Measurements from ENCODE around the gene ZCCHC8.
"Not testable (repeated sequence)": the region's sequence is repeated elsewhere in the genome, so short reads cannot be mapped to it uniquely, and the experiment has no call there.

The ZCCHC8 gene

DNA sequence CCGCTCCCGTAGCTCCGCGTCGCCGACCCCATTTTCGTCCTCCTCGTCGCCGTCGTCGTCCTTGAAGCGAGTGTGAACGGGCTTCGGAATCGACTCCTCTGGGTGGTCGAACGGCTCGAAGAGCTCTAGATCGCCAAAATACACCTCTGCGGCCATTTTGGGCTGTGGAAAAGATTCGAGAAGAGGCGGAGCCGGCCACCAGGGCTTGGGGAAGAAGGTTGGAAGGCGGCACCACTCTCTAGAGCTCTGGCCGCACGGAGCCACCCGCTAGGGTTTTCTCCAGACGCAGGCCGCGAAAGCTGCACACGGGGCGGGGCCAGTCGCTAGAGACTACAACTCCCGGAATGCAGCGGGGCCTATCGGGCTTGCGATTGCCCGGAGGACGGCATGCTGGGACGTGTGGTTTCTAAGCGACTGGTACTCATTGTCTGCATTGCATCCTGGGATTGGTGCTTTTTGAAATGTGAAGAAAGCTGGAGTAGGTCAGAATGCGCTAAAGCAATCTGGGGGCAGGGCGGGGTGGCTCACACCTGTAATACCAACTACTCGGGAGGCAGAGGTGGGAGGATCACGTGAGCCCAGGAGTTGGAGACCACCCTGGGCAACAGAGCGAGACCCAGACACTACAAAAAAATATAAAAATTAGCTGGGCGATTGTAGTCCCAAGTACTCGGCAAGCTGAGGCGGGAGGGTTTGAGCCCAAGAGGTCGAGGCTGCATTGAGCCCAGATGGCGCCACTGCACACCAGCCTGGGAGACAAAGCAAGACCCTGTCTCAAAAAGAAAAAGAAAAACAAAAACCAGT is at the start of gene ZCCHC8:
Gene ZCCHC8, minus strand, starts transcription at position 248 of the 804 bp plus-strand sequence. Its CDS starts 92 bp downstream, at position 156.
- DNase-seq (ENCODE audit: low read depth) = peak; percentile 89

DNA sequence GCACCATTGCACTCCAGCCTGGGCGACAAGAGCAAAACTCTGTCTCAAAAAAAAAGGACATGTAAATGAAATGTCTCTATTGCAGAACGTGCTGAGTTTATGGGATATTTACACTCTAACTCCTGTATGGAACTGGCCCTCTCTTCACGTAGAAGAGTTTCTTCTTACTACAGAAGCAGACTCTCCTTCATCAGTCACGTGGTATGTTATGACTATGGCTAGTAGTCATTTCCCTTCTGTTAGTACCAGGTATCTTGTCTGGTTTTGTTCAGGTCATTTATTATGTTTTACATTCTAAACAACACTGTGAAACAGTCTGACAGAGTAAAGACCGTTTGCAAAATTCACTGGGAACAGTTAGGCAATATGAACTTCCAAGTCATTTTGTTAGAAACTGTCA is 46.6 kb upstream of the ZCCHC8 start:
- no peak for DNase-seq (ENCODE audit: low read depth)

- DNase-seq (ENCODE audit: low read depth) = no peak
These were observed 45.1 kb upstream of the ZCCHC8 start for GRCh38 chr12:122545855-122546254.

DNA sequence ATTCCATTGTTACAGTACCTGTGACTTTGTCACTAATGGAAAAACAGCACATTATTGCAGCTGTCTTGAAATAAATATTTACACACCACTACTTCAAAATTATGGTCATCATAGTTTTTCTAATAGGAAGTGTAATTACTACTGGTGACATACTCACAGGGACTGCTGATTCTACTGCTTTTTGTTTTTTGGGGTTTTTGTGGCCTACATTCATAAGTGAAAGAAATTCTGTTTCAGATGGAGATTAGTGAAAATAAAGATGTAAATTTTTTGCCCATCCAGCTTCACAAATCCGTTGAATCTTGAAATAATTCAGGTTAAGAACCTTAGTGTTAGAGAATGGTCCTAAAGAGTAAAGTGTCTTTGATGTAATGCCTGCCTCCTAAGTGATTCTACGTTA is 43.8 kb upstream of the ZCCHC8 start:
- no peak for DNase-seq (ENCODE audit: low read depth)

DNA sequence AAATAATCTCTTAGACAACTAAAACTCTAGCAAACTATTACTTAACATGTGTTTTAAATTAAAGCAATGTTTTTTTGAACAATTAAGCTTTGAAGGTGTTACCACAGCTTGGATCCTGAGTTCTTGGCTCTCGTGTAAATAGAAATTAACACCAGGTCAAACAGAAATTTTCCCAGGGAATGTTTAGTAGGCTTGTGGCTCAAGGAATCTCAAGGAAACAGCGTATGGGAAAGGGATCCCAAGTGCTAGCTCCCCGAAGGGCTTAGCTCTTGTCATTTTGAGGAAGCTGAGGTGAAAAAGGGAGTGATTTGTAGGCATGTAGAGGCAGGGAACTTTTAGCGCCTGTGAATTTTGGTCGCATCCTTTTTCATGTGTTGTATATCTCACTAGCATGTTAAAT is 37.8 kb upstream of the ZCCHC8 start:
- no peak for DNase-seq (ENCODE audit: low read depth)

DNA sequence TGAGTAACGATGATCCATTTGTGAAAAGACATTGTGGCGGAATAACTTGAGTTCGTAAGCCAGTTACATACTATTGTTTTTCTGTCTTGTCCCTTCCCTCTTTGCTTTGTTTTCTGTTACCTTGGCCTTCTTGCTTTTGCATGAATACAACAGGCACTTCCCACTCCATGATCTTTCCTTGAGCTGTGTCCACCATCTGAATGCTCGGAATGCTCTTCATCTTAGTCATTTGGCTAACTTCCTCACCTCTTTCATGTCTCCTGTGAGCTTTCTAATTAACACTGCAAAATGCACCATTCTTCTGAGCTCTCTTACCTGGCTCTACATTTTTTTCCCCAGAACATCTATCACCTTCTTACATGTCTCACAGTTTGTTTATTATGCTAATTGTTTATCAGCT is 36.3 kb upstream of the ZCCHC8 start:
- no peak for DNase-seq (ENCODE audit: low read depth)

GRCh38 chr12:122533856-122534255 is 33.1 kb upstream of the ZCCHC8 start:
- no peak for DNase-seq (ENCODE audit: low read depth)

DNA sequence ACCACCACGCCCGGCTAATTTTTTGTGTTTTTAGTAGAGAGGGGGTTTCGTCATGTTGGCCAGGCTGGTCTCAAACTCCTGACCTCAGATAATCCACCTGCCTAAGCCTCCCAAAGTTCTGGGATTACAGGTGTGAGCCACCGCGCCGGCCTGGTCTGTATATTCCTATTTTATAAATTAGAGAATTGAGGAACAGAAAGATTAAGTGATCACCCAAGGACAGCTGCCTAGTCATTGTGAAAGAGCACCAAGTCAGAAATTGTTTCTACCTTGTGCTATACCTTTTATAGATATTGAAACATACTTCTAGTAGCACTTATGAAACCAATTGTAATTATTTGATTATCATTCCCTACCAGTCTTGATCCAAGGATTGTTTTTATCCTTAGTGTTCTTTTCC is 28.3 kb upstream of the ZCCHC8 start:
- DNase-seq (ENCODE audit: low read depth) = no peak

GRCh38 chr12:122528582-122528981 is 27.9 kb upstream of the ZCCHC8 start:
- no peak for DNase-seq (ENCODE audit: low read depth)

GRCh38 chr12:122527478-122527944 is 26.8 kb upstream of the ZCCHC8 start:
- DNase-seq (ENCODE audit: low read depth) = no peak

DNA sequence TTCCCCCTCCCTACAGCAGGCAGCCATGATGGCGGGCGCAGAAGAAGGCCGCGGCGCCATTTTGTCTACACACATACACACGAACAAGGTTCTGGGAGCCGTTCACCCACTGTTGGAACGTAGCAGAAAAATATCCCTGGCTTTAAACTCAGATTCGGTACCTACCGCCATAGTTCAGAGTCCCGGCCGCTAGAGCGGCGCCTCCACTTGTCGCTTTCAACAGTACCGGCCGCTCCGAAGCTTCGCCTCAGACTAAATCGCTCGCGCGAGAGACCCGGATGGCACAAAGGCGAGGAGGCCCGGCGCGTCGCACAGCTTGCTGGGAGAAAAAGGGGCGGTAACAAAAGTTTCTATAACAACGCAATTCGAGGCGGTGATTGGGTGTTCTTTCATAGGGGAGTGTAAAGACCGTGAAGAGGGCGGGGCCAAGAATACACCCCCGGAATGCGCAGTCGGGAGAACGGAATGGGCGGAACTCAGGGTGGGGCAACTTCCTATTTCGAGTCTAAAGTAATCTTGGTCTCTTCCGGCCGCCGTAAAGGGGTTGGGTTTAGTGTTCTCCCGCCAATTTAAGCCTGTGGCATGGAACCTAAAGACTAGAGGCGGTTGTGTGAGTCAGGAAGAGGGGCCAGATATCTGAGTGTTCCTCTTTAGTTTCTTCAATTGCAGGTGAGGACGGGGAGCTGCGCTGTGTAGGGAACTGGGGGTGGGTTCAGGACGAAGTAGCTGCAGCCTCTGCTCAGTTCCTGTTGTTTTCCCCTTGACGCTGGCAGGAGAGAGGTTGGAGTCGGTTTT is 26.1 kb upstream of the ZCCHC8 start, which contains the start of the genes KNTC1 and RSRC2:
Gene KNTC1, plus strand, starts transcription at position 567 of the 795 bp plus-strand sequence. CDS start 2,815 bp downstream, outside the sequence.
Gene RSRC2, minus strand, starts transcription at position 254 of the 795 bp plus-strand sequence. Its CDS starts 83 bp downstream, at position 171.
- DNase-seq (ENCODE audit: low read depth) = peak; percentile 98

- DNase-seq (ENCODE audit: low read depth) = no peak
These were observed 23.4 kb upstream of the ZCCHC8 start for GRCh38 chr12:122523846-122524718.

DNA sequence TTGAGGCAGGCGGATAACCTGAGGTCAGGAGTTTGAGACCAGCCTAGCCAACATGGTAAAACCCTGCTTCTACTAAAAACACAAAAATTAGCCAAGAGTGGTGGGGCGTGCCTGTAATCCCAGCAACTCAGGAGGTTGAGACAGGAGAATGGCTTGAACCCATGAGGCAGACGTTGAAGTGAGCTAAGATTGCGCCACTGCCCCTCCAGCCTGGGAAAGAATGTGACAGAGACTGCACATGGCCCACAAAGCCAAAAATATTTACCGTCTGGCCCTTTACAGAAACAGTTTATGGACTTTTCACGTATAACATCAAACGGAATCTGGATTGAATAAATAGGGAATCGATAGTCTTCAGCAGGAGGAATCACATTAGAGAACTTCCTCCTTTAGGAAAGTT is 22.5 kb upstream of the ZCCHC8 start:
- peak; percentile 55 for DNase-seq (ENCODE audit: low read depth)

GRCh38 chr12:122520676-122521075 is 19.9 kb upstream of the ZCCHC8 start:
- no peak for DNase-seq (ENCODE audit: low read depth)

GRCh38 chr12:122519418-122519817 is 18.7 kb upstream of the ZCCHC8 start:
- DNase-seq (ENCODE audit: low read depth) = no peak

- no peak for DNase-seq (ENCODE audit: low read depth)
These were observed 18.2 kb upstream of the ZCCHC8 start for GRCh38 chr12:122518908-122519307.

DNA sequence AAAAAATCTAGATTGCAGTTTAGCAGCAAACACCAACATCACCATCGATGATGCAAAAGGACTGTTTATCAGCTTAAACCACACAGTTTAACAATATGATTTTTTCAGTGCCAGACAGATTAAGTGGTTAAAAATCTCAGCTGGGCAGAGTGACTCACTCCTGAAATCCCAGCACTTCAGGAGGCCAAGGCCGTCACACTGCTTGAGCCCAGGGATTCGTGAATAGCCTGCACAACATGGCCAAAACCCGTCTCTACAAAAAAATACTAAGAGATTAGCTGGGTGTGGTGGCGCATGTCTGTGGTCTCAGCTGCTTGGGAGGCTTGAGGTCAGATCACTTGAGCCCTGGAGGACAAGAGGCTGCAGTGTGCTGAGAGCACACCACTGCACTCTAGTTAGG is 17.1 kb upstream of the ZCCHC8 start:
- DNase-seq (ENCODE audit: low read depth) = peak; percentile 91

DNA sequence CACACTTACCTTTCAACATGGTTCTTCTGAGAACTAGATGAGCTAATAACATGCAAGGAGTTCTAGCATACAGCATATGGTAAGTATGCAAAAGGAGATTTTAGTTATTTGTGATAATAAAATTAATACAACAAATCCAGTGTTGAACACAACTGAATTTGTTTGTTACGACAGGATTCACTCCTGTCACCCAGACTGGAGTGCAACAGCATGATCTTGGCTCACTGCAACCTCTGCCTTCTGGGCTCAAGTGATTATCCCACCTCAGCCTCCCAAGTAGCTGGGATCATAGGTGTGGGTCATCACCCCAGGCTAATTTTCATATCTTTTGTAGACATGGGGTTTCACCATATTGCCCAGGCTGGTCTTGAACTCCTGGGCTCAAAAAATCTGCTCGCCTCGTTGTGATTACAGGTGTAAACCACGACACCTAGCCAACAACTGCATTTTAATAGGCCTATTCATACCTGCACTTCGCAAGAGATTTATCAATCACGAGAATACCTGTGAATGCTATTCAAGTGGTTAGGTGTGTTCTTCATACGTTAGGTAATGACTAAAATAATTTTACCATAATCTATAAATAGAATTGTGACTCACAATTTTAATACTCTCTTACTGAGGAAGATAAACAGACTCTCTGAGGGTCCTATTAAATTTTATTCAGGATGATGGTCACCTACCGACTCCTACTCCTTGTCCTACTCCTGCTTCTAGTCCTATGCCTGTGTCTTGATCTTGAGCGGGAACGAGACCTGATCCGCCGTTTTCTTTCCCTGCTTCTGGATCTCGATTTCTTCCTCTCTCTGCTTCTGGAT is 16.0 kb upstream of the ZCCHC8 start:
- DNase-seq (ENCODE audit: low read depth) = no peak

- no peak for DNase-seq (ENCODE audit: low read depth)
These were observed 14.5 kb upstream of the ZCCHC8 start for GRCh38 chr12:122515275-122515674.

- no peak for DNase-seq (ENCODE audit: low read depth)
These were observed 12.9 kb upstream of the ZCCHC8 start for GRCh38 chr12:122513660-122514059.

DNA sequence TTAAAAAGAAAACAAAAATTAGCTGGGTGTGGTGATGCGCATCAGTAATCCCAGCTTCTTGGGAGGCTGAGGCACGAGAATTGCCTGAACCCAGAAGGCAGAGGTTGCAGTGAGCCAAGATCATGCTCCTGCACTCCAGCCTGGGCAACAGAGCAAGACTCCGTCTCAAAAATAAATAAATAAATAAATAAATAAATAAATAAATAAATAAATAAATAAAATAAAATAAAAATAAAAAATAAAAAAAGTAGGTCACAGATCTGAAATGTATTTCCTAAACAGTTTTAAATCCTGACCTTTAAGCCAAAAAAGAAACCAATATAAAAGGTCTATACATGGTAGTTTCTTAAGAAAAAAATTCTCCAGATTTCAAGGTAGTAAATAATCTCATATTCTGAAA is 12.3 kb upstream of the ZCCHC8 start:
- not testable (repeated sequence) for DNase-seq (ENCODE audit: low read depth)
